Brain microvascular endothelial cell (primary cell): ENCODE results near the gene ESYT2.

Experiments
- DNase-seq: peaks from one replicate; pipeline ENCODE4 v3.0.0-alpha.2; 2020
- H3K27ac ChIP-seq: fragments of 250-450 bp; sonication (Bioruptor Pico); 2 replicates; pipeline ENCODE4 v1.5.1; 2020; ENCODE audit warnings: mild to moderate bottlenecking, moderate library complexity
- H3K27me3 ChIP-seq: fragments of 250-450 bp; sonication (Bioruptor Pico); replicated peaks from 2 replicates; pipeline ENCODE4 v1.5.1; 2020; ENCODE audit warnings: mild to moderate bottlenecking
- H3K36me3 ChIP-seq: fragments of 250-450 bp; sonication (Bioruptor Pico); replicated peaks from 2 replicates; pipeline ENCODE4 v1.5.1; 2020; ENCODE audit warnings: mild to moderate bottlenecking
- H3K4me3 ChIP-seq: 2 replicates; pipeline ENCODE4 v1.5.1; 2011; ENCODE audit warnings: low read depth, mild to moderate bottlenecking, control low read depth, low read length, moderate library complexity
- in situ Hi-C: cut with HindIII; loops from 2 replicates; pipeline ENCODE4 v1.10.0; 2017; ENCODE audit warnings: low sequenced_read_pairs, low pct_ligation_motif_present
- TF ChIP-seq, protein P1 (sequence below): IDR thresholded peaks from 2 replicates; pipeline ENCODE4 v1.5.1; 2011; ENCODE audit warnings: low read depth, mild to moderate bottlenecking, moderate library complexity, low read length, control low read depth, inconsistent platforms; ENCODE audit errors: missing control alignments

The ESYT2 gene

DNA sequence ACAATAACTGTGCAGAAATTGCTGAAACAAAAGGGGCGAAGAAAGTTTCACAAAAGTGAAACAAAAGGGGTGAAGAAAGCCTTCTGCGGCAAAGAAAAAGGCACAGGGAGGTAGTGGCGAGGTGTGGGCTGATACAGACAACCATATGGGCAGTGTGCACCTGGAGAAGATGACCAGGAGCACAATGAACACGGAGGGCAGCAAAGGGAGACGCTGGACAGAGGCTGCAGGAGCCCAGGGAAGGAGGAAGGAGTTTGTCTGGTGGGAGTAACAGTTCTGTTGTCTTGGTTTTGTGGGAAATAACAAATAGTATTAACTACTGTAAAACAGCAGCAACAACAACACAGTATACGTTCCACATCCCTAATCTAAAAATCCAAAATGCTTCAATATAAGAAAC lies 42.4 kb downstream of the ESYT2 start:
- no peak for DNase-seq
- peaks cover 37% of the 10 kb centered on the region for H3K36me3 ChIP-seq
- no peak overlapping the region for H3K4me3 ChIP-seq
- no peaks in the 10 kb centered on the region for H3K27me3 ChIP-seq
- H3K27ac ChIP-seq: no peak overlapping the region
- in situ Hi-C loops: no loop called here
- TF ChIP-seq, protein P1, sequence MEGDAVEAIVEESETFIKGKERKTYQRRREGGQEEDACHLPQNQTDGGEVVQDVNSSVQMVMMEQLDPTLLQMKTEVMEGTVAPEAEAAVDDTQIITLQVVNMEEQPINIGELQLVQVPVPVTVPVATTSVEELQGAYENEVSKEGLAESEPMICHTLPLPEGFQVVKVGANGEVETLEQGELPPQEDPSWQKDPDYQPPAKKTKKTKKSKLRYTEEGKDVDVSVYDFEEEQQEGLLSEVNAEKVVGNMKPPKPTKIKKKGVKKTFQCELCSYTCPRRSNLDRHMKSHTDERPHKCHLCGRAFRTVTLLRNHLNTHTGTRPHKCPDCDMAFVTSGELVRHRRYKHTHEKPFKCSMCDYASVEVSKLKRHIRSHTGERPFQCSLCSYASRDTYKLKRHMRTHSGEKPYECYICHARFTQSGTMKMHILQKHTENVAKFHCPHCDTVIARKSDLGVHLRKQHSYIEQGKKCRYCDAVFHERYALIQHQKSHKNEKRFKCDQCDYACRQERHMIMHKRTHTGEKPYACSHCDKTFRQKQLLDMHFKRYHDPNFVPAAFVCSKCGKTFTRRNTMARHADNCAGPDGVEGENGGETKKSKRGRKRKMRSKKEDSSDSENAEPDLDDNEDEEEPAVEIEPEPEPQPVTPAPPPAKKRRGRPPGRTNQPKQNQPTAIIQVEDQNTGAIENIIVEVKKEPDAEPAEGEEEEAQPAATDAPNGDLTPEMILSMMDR: no peak

DNA sequence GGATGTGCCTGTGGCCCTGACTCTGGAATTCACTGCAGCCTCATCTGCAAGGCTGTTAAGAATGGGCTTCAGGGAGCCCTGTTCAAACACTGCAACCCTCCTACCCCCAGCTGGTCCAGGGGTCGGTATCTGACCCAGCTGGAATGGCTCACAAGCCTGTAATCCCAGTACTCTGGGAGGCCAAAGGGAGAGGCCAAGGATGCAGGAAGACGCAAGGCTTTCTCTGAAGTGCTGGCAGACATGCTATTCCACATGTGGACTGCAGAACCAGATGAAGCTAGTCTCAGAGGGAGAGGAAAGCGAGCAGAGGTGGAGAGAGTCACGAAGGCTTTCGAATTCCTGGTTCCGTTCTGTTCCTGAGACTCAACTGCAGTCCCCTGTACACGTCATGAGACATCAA lies 45.0 kb downstream of the ESYT2 start:
- TF ChIP-seq, protein P1: no peak
- no peak for DNase-seq
- Histone ChIP-seq H3K27ac (no peak overlapping the region), H3K27me3 (no peaks in the 10 kb centered on the region), H3K4me3 (no peak overlapping the region), H3K36me3 (peaks cover 41% of the 10 kb centered on the region)
- in situ Hi-C loops: no loop called here

DNA sequence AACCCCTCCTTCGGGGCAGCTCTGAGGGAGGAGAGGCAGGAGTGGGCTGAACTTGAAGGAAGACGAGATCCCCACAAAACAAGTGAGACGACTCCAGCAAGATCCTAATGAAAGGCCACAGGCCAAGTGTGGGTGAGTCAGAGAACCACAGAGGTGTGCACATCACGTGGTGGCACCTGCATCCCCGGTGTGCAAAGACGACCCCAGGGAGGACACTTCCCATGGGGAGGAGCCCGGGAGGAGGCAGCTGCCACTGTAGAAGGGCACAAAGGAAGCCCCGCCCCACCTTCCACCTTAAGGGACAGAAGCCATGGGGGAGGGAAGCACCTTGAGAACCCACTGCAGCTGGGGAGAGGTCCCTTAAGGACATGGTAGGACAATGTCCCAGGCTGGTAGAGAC lies 45.7 kb downstream of the ESYT2 start:
- Histone ChIP-seq H3K36me3 (peaks cover 37% of the 10 kb centered on the region), H3K4me3 (no peak overlapping the region), H3K27ac (no peak overlapping the region), H3K27me3 (no peaks in the 10 kb centered on the region)
- DNase-seq: no peak
- in situ Hi-C loops: no loop called here
- TF ChIP-seq, protein P1: no peak

DNA sequence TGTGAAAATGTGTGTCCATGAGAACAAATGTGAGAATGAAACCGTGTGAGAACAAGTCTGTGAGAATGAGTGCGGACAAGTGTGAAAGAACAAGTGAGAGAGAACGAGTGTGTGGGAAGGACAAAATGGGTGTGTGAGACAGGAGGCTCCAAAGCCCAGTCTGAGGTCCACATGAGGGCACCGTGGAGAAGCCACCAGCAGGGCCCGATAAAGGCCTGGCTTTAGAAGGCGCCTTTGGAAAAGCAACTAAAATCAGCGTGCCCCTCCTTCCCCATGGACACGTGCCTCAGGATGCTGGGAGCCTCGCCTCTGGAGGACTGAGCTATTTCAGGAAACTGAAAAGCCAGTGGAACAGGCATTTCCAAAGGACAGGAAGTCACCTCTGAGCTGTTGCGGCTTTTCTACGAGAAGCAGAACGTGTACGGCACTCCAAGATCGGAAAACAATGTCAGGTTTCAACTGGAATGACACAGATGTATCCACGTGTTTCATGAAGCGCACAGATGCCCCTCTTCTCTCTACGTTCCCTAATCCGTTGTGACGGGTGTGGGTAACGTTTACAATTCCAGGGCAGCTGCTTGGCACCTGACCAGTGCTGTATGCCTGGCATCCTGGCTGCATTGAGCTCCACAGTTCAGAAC lies 46.4 kb downstream of the ESYT2 start:
- in situ Hi-C loops: no loop called here
- TF ChIP-seq, protein P1: peak; percentile 66
- H3K4me3 ChIP-seq: no peak overlapping the region
- peak; percentile 69 for DNase-seq
- H3K36me3 ChIP-seq: peaks cover 34% of the 10 kb centered on the region
- no peaks in the 10 kb centered on the region for H3K27me3 ChIP-seq
- H3K27ac ChIP-seq: no peak overlapping the region

DNA sequence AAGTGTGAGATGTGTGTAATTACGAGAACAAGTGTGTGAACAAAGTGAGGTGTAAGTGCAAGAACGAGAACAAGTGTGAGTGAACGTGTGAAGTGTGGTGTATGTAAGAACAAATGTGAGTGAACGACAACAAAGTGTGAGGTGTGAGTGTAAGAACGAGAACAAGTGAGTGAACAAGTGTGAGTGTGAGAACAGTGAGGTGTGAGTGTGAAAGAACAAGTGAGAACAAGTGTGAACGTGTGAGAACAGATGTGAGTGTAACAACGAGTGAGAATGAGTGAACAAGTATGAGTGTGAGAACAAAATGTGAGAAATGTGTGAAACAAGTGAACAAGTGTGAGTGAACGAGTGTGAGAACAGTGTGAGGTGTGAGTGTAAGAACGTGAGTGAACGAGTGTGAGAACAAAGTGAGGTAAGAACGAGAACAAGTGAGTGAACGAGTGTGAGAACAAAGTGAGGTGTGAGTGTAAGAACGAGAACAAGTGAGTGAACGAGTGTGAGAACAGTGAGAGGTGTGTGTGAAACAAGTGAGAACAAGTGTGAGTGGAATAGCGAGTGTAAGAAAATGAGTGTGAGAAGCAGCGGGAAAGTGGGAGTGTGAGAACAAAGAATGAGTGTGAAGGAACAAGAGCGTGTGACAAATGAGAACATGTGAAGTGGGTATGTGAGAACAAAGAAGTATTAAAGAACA lies 47.2 kb downstream of the ESYT2 start:
- no peak for DNase-seq
- H3K36me3 ChIP-seq: peaks cover 37% of the 10 kb centered on the region
- in situ Hi-C loops: no loop called here
- H3K4me3 ChIP-seq: no peak overlapping the region
- TF ChIP-seq, protein P1: no peak
- H3K27ac ChIP-seq: no peak overlapping the region
- H3K27me3 ChIP-seq: no peaks in the 10 kb centered on the region
